ENCODE results near the gene PRDM11.

The PRDM11 gene

GRCh38 chr11:45178223-45178622 lies 31.8 kb downstream of the PRDM11 start:
- no peak for DNase-seq

DNA sequence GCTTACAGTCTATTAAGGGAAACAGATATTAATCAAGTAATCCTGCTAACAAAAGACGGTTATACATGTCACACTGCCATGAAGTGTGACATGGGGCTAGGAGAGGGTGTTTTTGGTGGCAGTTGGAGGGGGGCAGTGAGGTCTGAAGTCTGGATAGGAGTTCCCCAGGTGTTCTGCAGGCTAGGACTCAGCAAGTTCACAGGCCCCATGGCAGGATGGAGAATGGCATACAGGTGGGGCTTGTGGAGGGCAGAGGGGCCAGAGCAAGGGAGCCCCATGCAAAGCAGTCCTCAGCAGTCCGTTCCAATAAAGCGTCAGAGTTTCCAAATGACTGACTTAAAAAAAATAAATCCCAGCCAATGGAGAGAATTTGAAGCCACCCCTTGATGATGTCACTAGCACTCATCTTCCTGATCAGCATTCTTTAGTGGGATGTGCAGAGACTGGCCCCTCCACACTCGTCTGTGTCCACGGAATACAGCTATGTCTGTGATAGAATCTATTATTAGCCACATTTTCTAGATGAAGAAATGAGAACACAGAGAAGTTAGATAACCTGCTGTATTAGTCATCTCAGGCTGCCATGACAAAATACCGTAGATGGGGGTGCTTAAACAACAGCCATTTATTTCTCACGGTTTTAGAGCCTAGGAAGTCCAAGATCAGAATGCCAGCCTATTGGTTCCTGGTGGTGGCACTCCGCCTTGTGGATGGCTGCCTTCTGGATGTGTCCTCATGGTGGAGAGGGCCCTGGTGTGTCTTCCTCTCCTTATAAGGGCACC lies 32.6 kb downstream of the PRDM11 start:
- DNase-seq: peak; percentile 52

GRCh38 chr11:45179686-45180178 lies 33.3 kb downstream of the PRDM11 start:
- DNase-seq: no peak

GRCh38 chr11:45180179-45180847 lies 33.9 kb downstream of the PRDM11 start:
- peak; percentile 26 for DNase-seq

DNA sequence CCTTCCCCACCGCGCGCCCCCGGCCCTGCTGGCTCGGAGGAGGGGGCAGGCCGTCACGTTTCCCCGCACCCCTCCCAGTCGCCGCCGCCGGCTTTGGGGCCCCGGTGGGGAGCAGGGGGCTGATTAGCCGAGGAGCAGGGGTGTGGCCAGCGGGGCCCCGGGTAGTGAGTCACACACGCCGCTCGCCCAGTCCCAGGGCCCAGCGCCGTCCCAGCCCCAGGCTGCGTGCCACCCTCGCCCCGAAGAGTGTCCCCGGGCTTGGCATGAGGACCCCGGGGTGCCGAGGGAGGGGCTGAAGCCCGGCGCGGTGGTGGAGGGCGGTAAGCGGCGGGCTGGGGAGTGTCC lies 34.4 kb downstream of the PRDM11 start:
- DNase-seq: peak; percentile 60

- DNase-seq: no peak
Observed at GRCh38 chr11:45181193-45181888, 34.9 kb downstream of the PRDM11 start.

DNA sequence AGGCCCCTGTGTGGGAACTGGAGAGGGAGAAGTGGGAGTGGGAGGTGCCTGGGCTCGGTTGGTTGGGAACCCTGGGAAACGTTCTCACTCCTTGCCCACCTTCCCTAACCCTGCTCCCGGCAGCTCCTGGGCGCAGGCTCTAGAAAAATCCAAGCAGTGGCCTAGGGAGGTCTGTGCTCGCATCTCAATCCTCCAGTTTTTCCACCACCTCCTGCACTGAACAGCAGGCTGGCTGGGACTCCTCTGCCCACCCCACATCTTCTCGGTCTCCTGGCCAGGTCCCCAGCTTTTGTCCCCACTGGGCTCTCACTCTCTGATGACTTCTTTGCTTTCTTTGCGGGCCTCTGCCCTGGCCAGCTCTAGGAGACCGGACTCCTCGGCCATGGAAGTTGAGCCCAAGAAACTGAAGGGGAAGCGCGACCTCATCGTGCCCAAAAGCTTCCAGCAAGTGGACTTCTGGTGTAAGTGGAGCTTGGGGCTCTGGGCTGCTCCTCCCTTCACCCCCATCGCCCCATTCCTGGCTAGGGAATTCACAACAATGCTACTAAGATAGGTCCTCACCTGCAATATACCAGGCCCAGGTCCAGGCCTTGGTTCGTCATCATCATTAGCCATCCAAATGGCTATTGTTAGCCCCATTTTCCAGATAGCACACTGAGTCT lies 35.6 kb downstream of the PRDM11 start:
- no peak for DNase-seq

GRCh38 chr11:45182902-45183301 lies 36.5 kb downstream of the PRDM11 start:
- DNase-seq: peak; percentile 9

GRCh38 chr11:45184640-45185039 lies 38.2 kb downstream of the PRDM11 start:
- DNase-seq: no peak

- DNase-seq: no peak
Observed at GRCh38 chr11:45185228-45185729, 38.8 kb downstream of the PRDM11 start.

GRCh38 chr11:45187375-45187774 lies 40.9 kb downstream of the PRDM11 start:
- no peak for DNase-seq

- no peak for DNase-seq
Observed at GRCh38 chr11:45188127-45188526, 41.7 kb downstream of the PRDM11 start.

DNA sequence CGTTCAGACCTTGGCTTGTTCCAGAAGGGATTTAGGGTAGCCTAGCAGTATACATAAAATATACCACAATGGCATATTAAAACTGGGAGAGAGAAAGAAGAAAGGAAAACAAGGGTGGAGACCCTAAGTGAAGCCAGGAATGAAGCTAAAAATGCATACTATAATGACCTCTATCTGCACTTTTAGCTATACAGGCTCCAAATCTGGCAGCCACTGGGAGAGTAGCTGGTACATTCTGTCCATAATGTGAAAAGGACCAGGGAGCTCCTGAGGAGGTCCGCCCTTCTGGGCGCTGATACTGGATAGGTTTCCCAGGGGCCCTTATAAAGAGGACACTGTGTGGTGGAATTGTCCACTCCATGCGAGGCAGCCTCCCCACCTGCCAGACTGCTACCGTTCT lies 42.8 kb downstream of the PRDM11 start:
- DNase-seq: no peak

- DNase-seq: no peak
Observed at GRCh38 chr11:45193695-45194094, 47.3 kb downstream of the PRDM11 start.

GRCh38 chr11:45204761-45205160 lies 58.3 kb downstream of the PRDM11 start:
- DNase-seq: no peak

- no peak for DNase-seq
Observed at GRCh38 chr11:45205978-45206377, 59.5 kb downstream of the PRDM11 start.

- no peak for DNase-seq
Observed at GRCh38 chr11:45208135-45208534, 61.7 kb downstream of the PRDM11 start.

- DNase-seq: no peak
Observed at GRCh38 chr11:45209000-45209879, 62.8 kb downstream of the PRDM11 start.

DNA sequence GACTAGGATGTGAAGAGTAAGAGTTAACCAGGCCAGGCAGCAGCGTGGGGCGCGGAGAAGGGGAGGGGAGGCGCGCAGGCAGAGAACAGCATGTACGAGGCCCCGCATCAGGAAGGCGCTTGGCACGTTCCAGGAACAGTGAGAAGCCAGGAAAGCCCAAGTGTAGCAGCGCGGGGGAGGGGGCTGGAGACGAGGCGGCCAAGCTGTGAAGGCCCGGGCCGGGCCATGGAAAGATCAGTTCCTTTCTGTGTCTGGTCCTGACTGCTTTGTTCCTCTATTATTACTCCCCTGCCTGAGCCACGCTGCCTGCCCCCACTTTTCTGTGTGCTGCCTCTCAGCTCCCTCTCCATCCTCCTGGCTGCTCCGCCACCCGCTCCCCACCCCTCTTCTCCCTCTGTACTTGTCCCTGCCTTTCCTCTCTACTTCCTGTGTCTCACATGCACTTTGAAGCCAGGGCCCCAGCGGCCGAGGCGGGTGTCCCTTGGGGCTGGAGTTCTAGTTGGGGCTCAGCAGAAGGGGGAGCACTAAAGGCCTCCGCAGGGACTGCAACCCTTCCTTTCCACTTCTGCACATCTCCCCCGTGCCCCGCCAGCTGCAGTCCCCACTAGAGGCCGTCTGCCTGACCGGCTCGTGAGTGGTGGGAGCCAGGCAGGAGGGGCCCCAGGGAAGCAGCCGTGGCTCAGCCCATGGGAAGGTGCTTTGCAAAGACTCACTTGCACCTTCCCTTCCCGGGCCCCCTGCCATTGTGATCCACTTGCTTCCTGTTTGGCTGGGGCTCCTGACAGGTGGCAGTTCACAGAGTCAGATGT lies 63.7 kb downstream of the PRDM11 start:
- DNase-seq: peak; percentile 54

GRCh38 chr11:45210846-45211245 lies 64.4 kb downstream of the PRDM11 start:
- no peak for DNase-seq

GRCh38 chr11:45211732-45212131 lies 65.3 kb downstream of the PRDM11 start:
- DNase-seq: no peak

Data from fibroblast of skin of abdomen (primary cell).